HG03175 (cell line): ENCODE data around the gene NLK.
"Not testable (repeated sequence)": the region's sequence is repeated elsewhere in the genome, so short reads cannot be mapped to it uniquely, and the experiment has no call there.

Source experiments
- ATAC-seq: cut with Tn5 transposase; IDR thresholded peaks from one replicate; pipeline ENCODE4 v1.9.1; 2021; ENCODE audit warnings: mild to moderate bottlenecking, moderate library complexity; ENCODE audit not compliant: unreplicated experiment

The NLK gene

DNA sequence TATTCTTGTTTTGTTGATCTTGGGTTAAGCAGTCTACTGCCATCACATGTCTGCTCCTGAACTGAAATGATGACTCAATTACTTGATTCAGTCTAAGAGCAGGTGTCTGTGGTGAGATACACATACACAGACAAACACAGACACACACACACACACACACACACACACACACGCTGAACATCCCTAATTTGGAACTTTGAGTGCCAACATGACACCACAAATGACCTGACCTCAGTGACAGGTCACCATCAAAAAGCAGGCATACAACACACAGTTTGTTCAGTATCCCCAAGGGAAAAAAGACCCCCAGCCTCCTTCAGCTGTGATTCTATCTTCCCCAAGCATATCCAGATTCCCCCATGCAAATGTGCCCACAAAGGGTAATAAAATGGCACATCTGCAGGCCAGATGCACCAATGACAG, 146.4 kb downstream of the NLK start:
- ATAC-seq, result no peak

DNA sequence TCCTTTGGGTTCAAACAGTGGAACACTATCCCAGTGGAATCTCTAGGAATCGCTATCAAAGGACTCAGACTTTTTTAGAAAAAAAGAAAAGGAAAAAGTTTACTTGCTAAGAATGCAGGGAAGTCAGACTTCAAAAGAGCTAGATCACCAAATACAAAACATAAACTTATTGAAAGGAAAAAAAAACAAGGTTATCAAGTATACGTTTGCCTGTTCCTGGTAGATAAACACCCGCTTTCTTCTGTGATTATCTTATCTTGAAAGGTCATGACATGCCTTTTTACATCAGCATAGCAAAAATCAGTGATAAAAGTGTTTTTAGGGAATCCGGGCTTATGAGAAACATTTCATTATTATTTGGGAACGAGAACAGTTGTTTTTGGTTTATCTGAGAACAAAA, 147.2 kb downstream of the NLK start:
- no peak for ATAC-seq

DNA sequence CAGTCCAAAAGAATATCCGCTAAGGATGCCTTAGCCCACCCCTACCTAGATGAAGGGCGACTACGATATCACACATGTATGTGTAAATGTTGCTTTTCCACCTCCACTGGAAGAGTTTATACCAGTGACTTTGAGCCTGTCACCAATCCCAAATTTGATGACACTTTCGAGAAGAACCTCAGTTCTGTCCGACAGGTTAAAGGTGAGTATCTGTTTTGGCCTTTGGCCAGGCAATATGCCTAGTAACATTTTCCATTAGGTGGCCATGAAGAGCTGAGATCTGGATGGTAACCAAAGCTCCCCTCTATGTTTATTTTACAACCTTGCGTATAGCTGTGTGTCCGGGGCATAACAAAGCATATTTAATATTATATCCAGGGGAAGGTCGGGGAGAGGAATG, 148.5 kb downstream of the NLK start:
- ATAC-seq, result no peak

DNA sequence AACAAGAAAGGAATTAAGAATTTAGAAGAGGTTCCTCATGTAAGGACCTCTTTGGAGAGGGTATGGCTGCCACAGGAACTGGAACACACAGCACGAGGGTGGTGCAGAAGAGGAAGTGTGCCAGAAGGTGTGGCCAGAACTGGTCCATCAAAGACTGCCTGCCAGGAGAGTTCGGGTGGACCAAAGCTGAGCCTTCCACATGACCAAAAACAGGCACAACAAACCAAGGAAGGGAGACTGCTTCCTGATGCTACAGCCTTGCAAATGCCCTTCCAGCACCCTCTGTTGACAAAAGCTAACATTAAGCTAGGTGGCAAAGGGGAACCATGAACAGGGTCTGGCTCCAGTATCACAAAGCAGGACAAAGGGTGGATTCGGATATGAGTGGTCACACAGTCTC, 150.8 kb downstream of the NLK start:
- no peak for ATAC-seq

DNA sequence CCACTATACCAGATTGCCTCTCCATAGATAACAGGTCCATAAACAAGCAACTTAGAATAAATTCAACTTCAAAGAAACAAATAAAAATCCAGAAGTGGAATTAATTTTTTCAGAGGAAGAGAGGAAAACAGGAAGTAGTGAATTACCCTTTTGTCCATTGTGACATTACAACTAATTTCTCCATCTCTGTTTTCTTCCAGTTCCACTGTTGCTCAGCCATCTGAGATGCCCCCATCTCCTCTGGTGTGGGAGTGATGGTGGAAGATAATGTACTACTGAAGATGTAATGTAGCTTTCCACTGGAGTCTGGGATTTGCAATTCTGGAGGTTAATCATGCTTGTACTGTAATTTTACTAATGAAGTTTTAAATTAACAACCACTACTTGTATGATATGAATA, 151.9 kb downstream of the NLK start:
- no peak for ATAC-seq

DNA sequence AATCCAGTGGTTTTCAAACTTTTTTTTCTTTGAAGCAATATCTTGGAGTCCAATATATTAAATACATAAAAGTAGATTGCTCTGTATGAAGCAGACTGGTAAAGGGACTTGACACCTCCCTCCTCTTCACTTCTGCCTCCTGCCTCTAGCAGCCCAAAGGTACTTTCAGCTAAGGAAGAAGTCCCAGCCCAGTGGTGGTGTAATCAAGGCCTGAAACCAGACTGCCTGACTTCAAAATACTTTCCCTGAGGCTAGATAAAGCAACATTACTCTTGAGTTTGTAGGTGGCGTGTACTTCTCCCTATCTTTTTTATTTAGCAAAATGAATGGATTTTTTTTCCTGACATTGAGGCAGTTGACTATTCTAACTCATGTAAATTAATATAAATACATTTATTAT, 154.2 kb downstream of the NLK start:
- ATAC-seq, result no peak

DNA sequence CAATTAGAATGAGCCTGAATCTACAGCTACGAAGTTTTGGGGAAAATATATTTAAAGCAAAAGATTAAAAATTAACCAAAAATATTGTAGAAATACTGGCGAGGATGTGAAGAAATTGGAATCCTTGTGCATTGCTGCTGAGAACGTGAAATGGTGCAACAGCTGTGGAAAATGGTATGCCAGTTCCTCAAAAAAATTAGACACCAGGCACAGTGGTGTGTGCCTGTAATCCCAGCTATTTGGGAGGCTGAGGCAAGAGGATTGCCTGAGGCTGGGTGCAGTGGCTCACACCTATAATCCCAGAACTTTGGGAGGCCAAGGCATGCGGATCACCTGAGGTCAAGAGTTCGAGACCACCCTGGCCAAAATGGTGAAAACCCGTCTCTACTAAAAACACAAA, 156.6 kb downstream of the NLK start:
- ATAC-seq, result no peak

DNA sequence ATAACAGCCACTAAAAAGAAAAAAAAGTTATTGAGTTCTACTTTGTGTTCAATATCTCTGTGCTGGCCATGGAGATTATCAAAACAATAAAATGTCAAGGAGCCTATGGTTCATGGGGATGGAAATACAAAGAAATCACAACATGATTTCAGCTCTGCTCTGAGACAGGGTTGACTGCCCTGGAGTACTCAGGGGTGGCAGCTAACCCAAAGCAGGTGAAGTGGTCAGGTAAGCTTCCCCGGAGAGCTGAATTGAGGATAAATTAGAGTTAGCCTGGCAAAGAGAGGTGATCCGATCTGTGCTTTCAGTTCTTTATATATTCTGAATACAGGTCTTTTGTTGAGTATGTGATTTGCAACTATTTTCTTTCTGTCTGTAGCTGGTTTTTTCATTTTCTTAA, 157.3 kb downstream of the NLK start:
- ATAC-seq, result no peak

DNA sequence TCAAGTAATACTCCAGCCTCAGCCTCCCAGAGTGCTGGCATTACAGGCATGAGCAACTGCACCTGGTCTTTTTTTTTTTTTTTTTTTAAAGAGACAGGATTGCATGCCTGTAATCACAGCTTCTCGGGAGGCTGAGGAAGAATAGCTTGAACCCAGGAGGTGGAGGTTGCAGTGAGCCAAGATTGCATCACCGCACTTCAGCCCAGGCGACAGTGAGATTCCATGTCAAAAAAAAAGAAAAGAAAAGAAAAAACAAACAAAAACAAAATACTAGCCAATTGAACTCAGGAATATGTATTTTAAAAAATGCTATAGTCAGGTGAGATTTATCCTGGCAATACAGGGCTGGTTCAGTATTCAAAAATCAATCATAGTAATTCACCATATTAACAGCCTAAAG, 158.8 kb downstream of the NLK start:
- ATAC-seq, result no peak

DNA sequence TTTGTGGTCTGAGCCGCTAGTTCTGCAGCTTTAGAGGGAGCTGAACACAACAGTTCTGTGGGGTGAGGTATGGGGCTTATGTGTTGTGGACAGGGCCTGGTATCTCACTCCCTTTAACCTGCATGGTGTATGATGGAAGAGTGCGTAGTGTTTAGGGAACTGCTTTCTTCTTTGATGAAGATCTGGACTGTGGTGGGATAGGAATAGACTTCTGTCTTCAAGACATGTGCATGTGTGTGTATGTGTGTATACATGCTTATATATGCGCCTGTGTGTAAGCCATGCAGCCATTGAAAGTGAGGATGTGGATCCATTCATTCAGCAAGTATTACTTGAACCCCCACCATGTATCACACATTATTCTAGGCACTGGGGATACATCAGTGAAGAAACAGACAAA, 161.8 kb downstream of the NLK start:
- ATAC-seq, result no peak

DNA sequence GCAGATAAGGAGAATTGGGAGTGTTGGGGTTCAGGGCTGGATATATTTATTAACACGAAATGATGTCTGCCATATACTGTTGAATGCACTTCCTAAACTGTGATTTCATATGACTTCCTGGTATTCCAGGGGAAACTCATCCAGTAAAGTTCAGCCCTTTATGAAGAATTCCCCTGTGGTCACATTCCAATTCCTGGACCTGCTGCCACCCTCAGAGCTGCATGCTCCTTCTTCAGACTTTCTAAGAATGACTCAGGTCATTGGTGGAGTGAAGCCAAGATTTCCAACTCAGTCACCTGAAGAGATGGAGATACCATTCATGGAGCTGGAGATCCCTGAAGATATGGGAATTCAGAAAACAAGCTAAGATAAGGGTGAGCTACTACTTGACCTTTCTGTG, 162.3 kb downstream of the NLK start:
- ATAC-seq, result no peak

DNA sequence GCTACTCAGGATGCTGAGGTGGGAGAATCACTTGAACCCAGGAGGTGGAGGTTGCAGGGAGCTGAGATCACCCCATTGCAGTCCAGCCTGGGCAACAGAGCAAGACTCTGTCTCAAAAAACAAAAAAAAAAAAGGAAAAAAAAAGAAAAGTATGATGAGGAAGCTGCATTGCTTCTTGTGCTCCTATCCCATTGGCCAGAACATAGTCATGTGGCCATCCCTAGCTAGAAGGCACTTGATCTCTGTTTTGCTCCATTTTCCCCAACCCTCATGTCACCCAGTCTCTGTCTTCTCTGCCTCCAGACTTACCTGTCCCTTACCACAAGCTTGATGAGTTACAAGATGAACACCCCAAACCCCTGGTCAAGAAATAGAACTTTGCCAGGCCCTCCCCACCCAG, 163.8 kb downstream of the NLK start:
- no peak for ATAC-seq

DNA sequence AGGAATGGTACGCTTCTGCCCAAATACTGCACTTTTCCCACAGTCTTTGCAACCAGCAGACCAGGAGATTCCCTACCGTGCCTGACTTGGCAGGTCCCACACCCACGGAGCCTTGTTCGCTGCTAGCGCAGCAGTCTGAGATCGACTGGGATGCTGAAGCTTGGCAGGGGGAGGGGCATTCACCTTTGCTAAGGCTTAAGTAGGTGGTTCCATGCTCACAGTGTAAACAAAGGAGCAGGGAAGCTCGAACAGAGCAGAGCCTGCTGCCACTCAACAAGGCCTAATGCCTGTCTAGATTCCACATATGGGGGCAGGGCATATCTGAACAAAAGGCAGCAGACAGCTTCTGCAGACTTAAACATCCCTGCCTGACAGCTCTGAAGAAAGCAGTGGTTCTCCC, 169.3 kb downstream of the NLK start:
- no peak for ATAC-seq

DNA sequence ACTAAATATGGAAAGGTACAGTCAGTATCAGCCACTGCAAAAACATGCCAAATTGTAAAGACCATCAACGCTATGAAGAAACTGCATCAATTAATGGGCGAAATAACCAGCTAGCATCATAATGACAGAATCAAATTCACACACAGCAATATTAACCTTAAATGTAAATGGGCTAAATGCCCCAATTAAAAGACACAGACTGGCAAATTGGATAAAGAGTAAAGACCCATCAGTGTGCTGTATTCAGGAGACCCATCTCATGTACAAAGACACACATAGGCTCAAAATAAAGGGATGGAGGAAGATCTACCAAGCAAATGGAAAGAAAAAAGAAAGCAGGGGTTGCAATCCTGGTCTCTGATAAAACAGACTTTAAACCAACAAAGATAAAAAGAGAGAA, 171.1 kb downstream of the NLK start:
- ATAC-seq, result not testable (repeated sequence)

DNA sequence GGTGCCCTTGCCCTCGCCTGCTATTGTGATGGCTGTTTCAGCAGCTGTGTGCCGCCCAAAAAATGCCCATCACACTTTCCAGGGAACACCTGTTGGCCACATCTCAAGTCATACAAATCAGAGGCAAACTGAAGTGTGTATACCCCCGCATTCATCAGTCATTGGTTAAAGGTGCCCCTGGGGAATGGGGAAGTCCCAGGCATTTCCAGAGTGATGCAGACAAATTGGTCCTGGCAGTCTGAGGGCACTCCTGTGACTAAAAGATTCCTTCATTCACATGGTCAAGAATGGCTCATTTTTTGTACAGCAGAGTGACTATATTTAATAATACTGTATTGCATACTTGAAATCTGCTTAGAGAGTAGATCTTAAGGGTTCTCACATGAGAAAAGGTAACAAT, 173.6 kb downstream of the NLK start:
- ATAC-seq, result no peak

DNA sequence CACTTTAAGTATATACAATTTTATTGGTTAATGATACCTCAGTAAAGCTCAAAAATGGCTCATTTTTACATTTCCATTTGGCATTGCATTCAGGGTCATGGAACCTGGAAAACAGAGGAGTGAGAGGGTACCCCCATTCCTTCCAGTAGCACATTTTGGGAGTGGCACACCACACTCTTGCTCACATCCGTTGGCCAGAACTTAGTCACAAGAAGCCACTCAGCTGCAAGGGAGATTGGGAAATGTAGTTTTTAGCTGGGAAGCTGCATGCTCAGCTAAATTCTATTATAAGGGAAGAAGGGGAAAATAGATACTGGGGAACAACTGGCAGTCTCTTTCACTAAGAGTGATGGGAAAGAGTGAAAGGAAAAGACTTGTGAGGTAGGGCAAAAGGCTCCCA, 174.1 kb downstream of the NLK start:
- ATAC-seq, result no peak

DNA sequence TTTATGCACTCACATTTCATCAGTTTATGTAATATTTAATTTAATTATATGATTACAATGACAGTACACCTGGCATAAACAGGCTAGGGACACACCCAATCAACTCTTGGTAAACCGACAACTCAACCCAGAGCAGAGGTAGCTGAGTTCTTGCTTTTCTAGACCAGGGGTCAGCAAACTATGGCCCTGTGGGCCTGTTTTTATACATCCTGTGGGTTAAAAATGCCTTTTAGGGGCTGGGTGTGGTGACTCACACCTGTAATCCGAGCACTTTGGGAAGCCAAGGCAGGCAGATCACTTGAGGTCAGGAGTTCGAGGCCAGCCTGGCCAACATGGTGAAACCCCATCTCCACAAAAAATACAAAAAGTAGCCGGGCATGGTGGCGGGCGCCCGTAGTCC, 177.3 kb downstream of the NLK start:
- ATAC-seq, result no peak

DNA sequence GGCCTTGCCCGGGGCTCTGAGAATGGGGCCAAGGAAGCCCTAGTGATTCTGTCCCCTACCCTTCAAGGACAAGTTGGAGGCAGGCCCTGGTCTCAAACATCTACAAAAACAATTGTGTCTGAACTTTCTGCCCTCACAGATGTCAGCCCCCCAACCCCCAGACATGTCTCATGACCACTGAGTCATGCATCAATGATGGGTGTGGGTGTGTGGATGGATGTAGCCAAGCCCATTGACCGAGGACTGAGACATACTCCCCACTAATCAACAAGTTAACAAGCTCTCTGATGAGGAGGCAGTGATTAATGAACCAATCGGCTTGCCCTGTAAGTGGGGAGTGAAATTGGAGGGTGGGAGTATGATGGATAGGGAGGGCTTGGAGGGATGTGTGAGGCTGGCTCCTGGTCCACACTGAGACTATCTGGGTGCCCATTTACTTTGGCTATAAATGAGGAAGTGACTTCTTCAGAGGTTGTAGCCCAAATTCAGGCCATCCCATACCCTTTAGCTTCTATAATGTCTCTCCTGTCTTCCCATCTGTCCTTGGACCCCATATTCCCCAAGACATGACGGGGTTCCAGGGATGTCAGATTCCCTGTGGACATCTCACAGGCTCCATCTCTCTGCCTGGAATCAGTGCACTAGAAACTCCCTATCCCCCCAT, 179.4 kb downstream of the NLK start:
- ATAC-seq, result no peak

DNA sequence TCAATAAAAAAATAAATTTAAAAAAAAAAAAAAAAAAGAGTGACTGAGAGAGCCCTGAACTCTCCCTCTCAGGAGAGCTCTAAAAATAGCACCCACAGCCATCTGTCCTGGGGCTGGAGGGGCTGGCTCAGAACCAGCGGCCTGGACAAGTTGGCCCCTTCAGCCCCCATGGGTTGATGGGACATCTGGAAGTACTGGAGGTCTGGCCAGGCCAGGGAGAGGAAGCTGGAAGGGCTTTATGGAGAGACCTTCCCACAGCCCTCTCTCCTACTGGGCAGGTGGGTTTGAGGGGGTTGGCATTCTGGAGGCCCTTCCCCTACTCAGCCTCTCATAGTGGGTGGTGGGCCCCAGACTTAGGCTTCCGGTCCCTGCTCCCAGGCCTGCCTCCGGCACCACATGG, 182.8 kb downstream of the NLK start:
- no peak for ATAC-seq

DNA sequence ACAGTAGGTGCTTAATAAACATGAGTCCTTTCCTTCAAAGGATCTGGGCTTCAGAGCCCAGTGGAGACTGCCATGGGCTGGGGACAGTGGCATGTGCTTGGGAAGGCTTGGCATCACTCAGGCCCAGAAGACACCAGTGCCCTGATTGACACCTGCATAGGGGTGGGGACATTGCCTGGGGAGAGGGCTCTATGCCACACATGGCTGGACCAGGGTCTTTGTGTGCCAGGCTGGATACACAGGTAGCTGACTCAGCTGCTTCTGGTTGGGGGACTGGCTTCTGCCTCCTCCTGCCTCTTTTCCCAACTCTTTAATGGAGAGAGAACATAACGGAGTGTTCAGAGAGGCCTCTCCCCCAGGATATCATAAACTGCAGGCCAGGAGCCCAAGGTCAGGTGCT, 183.4 kb downstream of the NLK start:
- no peak for ATAC-seq

DNA sequence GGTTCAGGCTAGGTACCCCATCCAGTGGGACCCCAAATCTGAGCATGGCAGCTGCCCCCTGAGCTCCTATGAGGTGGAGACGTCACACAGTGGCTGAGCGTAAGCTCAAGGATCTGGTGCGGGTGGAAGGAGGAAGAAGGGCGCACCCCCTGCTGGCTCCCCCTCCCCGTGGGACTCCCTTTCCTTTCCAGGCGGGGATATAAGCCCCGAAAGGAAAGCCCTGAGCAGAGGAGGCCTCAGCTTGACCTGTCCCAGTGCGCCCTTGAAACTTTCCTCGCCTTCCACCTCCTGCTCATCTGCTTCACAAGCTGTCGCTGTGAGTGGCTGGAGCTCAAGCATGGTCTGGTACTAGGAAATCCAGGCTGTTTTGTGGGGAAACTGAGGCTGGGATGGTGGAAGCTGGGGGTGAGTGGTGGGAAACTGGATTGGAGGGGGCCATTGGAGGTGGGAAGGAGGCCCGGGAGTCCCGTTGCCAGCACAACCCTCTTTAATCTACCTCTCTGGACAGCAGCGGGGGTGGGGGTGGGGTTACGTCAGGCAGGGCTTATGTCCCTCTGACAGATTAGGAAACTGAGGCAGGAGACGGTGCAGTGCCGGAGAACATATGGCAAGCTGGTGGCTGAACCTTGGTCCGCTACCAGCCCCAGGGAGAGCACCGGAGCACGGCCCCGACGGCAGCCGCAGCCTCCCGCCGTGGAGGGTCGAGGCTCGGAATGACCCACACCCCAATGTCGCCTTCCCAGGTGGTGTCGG, 184.3 kb downstream of the NLK start:
- ATAC-seq, result no peak

DNA sequence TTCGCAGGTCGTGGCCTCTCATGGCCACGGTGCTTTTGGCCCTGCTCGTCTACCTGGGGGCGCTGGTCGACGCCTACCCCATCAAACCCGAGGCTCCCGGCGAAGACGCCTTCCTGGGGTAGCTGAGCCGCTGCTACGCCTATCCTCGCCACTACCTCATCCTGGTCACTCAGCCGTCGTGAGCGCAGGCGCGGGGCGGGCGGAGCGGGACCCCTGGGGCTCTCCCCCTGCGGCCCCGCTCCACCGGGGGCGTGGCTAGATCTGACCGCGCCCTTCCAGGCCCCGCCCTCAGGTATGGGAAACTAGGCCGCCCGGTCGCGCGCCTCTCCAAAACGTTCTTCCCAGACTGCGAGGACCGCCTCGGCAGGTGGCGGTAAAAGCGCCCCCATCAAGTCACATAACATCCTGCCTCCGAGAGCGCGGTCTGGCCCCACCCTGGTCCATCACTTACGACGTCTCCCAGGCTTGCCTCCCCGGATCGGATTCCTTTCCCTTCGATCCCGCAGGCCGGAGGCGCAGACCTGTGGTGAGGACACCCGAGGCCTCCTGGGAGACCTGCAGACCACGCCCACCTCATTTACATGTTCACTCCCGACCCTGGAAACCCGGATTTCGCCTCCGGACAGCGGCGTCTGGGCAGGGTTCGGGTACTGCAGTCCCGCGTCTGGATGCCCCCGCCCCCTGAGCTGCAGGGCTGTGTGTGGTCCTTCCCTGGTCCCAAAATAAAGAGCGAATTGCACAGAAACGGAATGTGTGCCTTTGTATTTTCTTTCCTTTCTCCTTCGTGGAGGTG, 185.0 kb downstream of the NLK start:
- no peak for ATAC-seq
